ENCODE data around the gene CPA4. TPM values are rescaled to one million over a fixed set of nuclear protein-coding genes. Genes with fewer than 3 reads are reported as not detected.

CPA4 gene
- total RNA-seq, 6 experiments from 2014 or later: 5.8 to 23.2 (median 20.0) TPM

DNA sequence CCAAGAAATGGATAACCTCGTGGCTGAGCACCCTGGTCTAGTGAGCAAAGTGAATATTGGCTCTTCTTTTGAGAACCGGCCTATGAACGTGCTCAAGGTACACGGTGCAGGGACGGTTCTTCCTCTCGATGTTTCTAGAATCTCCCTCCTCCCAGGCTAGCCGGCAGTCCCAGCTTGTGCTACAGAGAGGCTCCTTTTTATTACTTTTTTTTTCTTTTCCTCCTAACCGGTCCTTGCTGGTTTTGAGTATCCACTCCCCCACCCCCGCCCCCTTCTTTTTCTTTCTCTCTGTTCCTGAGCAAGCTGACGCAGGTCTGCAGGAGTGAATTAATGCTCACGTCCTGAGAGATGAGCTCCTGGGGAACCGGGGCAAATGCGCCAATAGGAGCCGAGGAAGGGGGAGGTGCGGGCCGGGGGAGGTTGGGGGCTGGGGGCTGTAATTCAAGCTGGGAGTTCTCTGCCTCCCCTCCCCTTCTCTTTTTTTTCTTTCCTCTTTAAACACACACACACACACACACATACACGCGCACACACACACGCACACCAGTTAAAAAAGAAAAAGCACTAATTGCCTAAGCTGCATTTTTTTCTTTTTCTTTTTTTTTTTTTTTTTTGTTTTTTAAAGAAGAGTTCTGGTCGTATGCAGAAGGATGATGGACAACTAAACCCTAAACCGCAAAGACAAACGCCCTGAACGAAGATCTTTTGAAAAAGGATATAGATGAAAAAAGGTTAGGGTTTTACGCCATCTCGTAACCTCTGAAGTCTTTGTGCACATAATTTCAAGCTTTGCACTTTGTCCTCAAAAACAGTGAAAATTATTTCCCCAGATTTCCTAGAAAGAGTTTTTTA is 19.7 kb upstream of the CPA4 start:
- Mint-ChIP-seq H3K4me3 (peak overlapping the region; percentile 64), H3K9me3 (no peaks in the 10 kb centered on the region), H3K4me1 (ENCODE audit: low read depth) (peaks cover 37% of the 10 kb centered on the region), H3K27me3 (ENCODE audit: insufficient read depth) (peaks cover 23% of the 10 kb centered on the region), H3K36me3 (ENCODE audit: low read depth) (no peaks in the 10 kb centered on the region), H3K27ac (no peak overlapping the region)
- no peak for DNase-seq
- TF ChIP-seq, protein P1, sequence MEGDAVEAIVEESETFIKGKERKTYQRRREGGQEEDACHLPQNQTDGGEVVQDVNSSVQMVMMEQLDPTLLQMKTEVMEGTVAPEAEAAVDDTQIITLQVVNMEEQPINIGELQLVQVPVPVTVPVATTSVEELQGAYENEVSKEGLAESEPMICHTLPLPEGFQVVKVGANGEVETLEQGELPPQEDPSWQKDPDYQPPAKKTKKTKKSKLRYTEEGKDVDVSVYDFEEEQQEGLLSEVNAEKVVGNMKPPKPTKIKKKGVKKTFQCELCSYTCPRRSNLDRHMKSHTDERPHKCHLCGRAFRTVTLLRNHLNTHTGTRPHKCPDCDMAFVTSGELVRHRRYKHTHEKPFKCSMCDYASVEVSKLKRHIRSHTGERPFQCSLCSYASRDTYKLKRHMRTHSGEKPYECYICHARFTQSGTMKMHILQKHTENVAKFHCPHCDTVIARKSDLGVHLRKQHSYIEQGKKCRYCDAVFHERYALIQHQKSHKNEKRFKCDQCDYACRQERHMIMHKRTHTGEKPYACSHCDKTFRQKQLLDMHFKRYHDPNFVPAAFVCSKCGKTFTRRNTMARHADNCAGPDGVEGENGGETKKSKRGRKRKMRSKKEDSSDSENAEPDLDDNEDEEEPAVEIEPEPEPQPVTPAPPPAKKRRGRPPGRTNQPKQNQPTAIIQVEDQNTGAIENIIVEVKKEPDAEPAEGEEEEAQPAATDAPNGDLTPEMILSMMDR (IDR thresholded peaks at IDR 0.05): no peak

DNA sequence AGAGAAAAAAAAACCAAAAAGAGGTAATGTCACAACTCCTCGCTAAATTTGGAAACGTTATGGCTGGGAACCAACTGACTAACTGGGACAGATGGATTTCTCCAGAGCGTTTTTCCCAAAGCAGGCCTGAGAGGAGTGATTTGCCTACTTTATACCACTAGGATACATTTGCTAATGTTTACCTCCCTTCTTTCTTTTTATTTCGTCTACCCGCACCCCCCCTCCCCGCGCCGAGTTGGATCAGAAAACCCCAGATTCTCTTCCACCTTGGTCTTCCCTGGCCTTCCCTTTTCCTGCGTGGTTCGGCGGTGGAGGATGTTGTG is 19.1 kb upstream of the CPA4 start:
- Mint-ChIP-seq H3K27ac (no peak overlapping the region), H3K9me3 (no peaks in the 10 kb centered on the region)
- TF ChIP-seq, protein P1 (IDR thresholded peaks at IDR 0.05): no peak

GRCh38 chr7:130274296-130274695 is 18.7 kb upstream of the CPA4 start:
- Mint-ChIP-seq H3K36me3 (ENCODE audit: low read depth) (no peaks in the 10 kb centered on the region), H3K27me3 (ENCODE audit: insufficient read depth) (peaks cover 22% of the 10 kb centered on the region), H3K4me1 (ENCODE audit: low read depth) (peaks cover 47% of the 10 kb centered on the region), H3K27ac (no peak overlapping the region), H3K9me3 (no peaks in the 10 kb centered on the region), H3K4me3 (no peak overlapping the region)
- TF ChIP-seq, protein P1 (IDR thresholded peaks at IDR 0.05): no peak
- no peak for DNase-seq

More for the DNA sequence above, 19.1 kb upstream of the CPA4 start:
- Mint-ChIP-seq H3K4me1 (ENCODE audit: low read depth) (peaks cover 43% of the 10 kb centered on the region), H3K4me3 (peak overlapping the region; percentile 64), H3K36me3 (ENCODE audit: low read depth) (no peaks in the 10 kb centered on the region), H3K27me3 (ENCODE audit: insufficient read depth) (peaks cover 22% of the 10 kb centered on the region)
- DNase-seq: no peak

GRCh38 chr7:130274983-130275591 is 17.9 kb upstream of the CPA4 start:
- Mint-ChIP-seq H3K4me3 (no peak overlapping the region), H3K27ac (no peak overlapping the region), H3K36me3 (ENCODE audit: low read depth) (no peaks in the 10 kb centered on the region), H3K9me3 (no peaks in the 10 kb centered on the region), H3K27me3 (ENCODE audit: insufficient read depth) (peaks cover 17% of the 10 kb centered on the region), H3K4me1 (ENCODE audit: low read depth) (peaks cover 50% of the 10 kb centered on the region)
- no peak for DNase-seq
- TF ChIP-seq, protein P1 (IDR thresholded peaks at IDR 0.05): no peak

GRCh38 chr7:130275826-130276297 is 17.1 kb upstream of the CPA4 start:
- DNase-seq: no peak
- TF ChIP-seq, protein P1 (IDR thresholded peaks at IDR 0.05): no peak
- Mint-ChIP-seq H3K27me3 (ENCODE audit: insufficient read depth) (peaks cover 17% of the 10 kb centered on the region), H3K27ac (no peak overlapping the region), H3K36me3 (ENCODE audit: low read depth) (no peaks in the 10 kb centered on the region), H3K4me1 (ENCODE audit: low read depth) (peaks cover 50% of the 10 kb centered on the region), H3K4me3 (no peak overlapping the region), H3K9me3 (no peaks in the 10 kb centered on the region)
